ENCODE data around the gene AHSP.

The AHSP gene

GRCh38 chr16:31496670-31497069 lies 31.0 kb upstream of the AHSP start:
- DNase-seq = no peak
- H3K4me3 ChIP-seq (ENCODE audit: low read depth, low read length) = no peak overlapping the region
- TF ChIP-seq, protein P1, sequence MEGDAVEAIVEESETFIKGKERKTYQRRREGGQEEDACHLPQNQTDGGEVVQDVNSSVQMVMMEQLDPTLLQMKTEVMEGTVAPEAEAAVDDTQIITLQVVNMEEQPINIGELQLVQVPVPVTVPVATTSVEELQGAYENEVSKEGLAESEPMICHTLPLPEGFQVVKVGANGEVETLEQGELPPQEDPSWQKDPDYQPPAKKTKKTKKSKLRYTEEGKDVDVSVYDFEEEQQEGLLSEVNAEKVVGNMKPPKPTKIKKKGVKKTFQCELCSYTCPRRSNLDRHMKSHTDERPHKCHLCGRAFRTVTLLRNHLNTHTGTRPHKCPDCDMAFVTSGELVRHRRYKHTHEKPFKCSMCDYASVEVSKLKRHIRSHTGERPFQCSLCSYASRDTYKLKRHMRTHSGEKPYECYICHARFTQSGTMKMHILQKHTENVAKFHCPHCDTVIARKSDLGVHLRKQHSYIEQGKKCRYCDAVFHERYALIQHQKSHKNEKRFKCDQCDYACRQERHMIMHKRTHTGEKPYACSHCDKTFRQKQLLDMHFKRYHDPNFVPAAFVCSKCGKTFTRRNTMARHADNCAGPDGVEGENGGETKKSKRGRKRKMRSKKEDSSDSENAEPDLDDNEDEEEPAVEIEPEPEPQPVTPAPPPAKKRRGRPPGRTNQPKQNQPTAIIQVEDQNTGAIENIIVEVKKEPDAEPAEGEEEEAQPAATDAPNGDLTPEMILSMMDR (IDR thresholded peaks at IDR 0.05; ENCODE audit: low read depth, low read length) = no peak
- no peaks in the 10 kb centered on the region for H3K9me3 ChIP-seq (ENCODE audit: severe bottlenecking)
- no peaks in the 10 kb centered on the region for H3K27me3 ChIP-seq (ENCODE audit: insufficient read depth, low read depth, severe bottlenecking)
- H3K36me3 ChIP-seq = peaks cover 8% of the 10 kb centered on the region
- H3K27ac ChIP-seq = no peak overlapping the region

GRCh38 chr16:31498493-31498892 lies 29.2 kb upstream of the AHSP start:
- TF ChIP-seq, protein P1 (IDR thresholded peaks at IDR 0.05; ENCODE audit: low read depth, low read length) = no peak
- Histone ChIP-seq H3K9me3 (ENCODE audit: severe bottlenecking) (no peaks in the 10 kb centered on the region), H3K4me3 (ENCODE audit: low read depth, low read length) (no peak overlapping the region), H3K27me3 (ENCODE audit: insufficient read depth, low read depth, severe bottlenecking) (no peaks in the 10 kb centered on the region), H3K27ac (no peak overlapping the region), H3K36me3 (peaks cover 8% of the 10 kb centered on the region)
- no peak for DNase-seq

- no peaks in the 10 kb centered on the region for H3K27me3 ChIP-seq (ENCODE audit: insufficient read depth, low read depth, severe bottlenecking)
- no peak overlapping the region for H3K27ac ChIP-seq
- no peak overlapping the region for H3K4me3 ChIP-seq (ENCODE audit: low read depth, low read length)
- peaks cover 8% of the 10 kb centered on the region for H3K36me3 ChIP-seq
- TF ChIP-seq, protein P1 (IDR thresholded peaks at IDR 0.05; ENCODE audit: low read depth, low read length) = no peak
- DNase-seq = no peak
- no peaks in the 10 kb centered on the region for H3K9me3 ChIP-seq (ENCODE audit: severe bottlenecking)
These were observed 27.8 kb upstream of the AHSP start for GRCh38 chr16:31499928-31500327.

- DNase-seq = no peak
- Histone ChIP-seq H3K27ac (no peak overlapping the region), H3K4me3 (ENCODE audit: low read depth, low read length) (no peak overlapping the region), H3K36me3 (peaks cover 8% of the 10 kb centered on the region; the same call in 1 of the 2 replicates), H3K9me3 (ENCODE audit: severe bottlenecking) (no peaks in the 10 kb centered on the region), H3K27me3 (ENCODE audit: insufficient read depth, low read depth, severe bottlenecking) (no peaks in the 10 kb centered on the region)
- TF ChIP-seq, protein P1 (IDR thresholded peaks at IDR 0.05; ENCODE audit: low read depth, low read length) = no peak
These were observed 26.3 kb upstream of the AHSP start for GRCh38 chr16:31501226-31501965.

DNA sequence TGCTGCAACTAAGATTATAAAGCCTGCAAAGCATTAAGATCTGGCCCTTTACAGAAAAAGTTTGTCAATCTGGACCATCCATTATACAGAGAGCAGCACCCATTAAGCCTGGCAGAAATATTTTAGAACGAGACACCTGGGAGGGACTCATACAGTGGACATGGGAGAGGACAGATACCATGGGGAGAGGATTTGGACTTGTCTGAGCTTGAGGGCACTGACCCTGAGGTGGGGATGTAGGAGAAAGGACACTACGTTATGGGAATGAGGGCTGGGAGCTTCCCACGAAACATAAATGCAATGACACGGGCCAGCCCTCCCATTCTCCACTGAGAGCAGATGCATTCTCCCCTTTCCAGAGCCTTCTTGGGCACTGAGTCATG lies 25.7 kb upstream of the AHSP start:
- Histone ChIP-seq H3K27ac (no peak overlapping the region), H3K4me3 (ENCODE audit: low read depth, low read length) (no peak overlapping the region)

More for the DNA sequence above, 25.7 kb upstream of the AHSP start:
- peaks cover 8% of the 10 kb centered on the region; the same call in 1 of the 2 replicates for H3K36me3 ChIP-seq
- no peak for DNase-seq
- H3K9me3 ChIP-seq (ENCODE audit: severe bottlenecking) = no peaks in the 10 kb centered on the region
- H3K27me3 ChIP-seq (ENCODE audit: insufficient read depth, low read depth, severe bottlenecking) = no peaks in the 10 kb centered on the region
- TF ChIP-seq, protein P1 (IDR thresholded peaks at IDR 0.05; ENCODE audit: low read depth, low read length) = no peak

All from WERI-Rb-1 (cell line).